Measurements from ENCODE around the gene COL23A1.

COL23A1 gene

GRCh38 chr5:178273041-178273440 is 317.2 kb downstream of the COL23A1 start:
- no peak overlapping the region for H3K4me3 ChIP-seq
- no peak for TF ChIP-seq CTCF (IDR thresholded peaks at IDR 0.05)
- peaks cover 0 to 51% of the 10 kb centered on the region in 2 donors for H3K27me3 ChIP-seq
- no peak overlapping the region for H3K27ac ChIP-seq
- DNase-seq = no peak
- H3K36me3 ChIP-seq = no peaks in the 10 kb centered on the region
- intact Hi-C loops (cut with DNase I; ENCODE audit: low total_unique reads) = loop anchor here (10.0 kb wide), 1 partner anchor 312 kb away; no protein-coding TSS in a partner anchor
- peaks cover 0 to 10% (median 0%) of the 10 kb centered on the region in 3 donors for H3K9me3 ChIP-seq
- H3K4me1 ChIP-seq = no peaks in the 10 kb centered on the region

GRCh38 chr5:178272591-178272990 is 317.6 kb downstream of the COL23A1 start:
- Histone ChIP-seq H3K27ac (no peak overlapping the region), H3K9me3 (peaks cover 0 to 10% (median 0%) of the 10 kb centered on the region in 3 donors), H3K36me3 (no peaks in the 10 kb centered on the region), H3K4me3 (no peak overlapping the region), H3K4me1 (no peaks in the 10 kb centered on the region), H3K27me3 (peaks cover 0 to 47% of the 10 kb centered on the region in 2 donors)
- DNase-seq = no peak
- no peak for TF ChIP-seq CTCF (IDR thresholded peaks at IDR 0.05)
- intact Hi-C loops (cut with DNase I; ENCODE audit: low total_unique reads) = loop anchor here (10.0 kb wide), 1 partner anchor 312 kb away; no protein-coding TSS in a partner anchor

GRCh38 chr5:178271726-178272479 is 318.3 kb downstream of the COL23A1 start:
- no peak for TF ChIP-seq CTCF (IDR thresholded peaks at IDR 0.05)
- Histone ChIP-seq H3K27me3 (peaks cover 0 to 45% of the 10 kb centered on the region in 2 donors), H3K36me3 (no peaks in the 10 kb centered on the region), H3K4me3 (no peak overlapping the region), H3K9me3 (peaks cover 0 to 10% (median 0%) of the 10 kb centered on the region in 3 donors), H3K4me1 (no peaks in the 10 kb centered on the region), H3K27ac (no peak overlapping the region)
- intact Hi-C loops (cut with DNase I; ENCODE audit: low total_unique reads) = loop anchor here (10.0 kb wide), 1 partner anchor 313 kb away; no protein-coding TSS in a partner anchor
- no peak for DNase-seq

GRCh38 chr5:178271231-178271630 is 319.0 kb downstream of the COL23A1 start:
- intact Hi-C loops (cut with DNase I; ENCODE audit: low total_unique reads) = loop anchor here (10.0 kb wide), 1 partner anchor 314 kb away; no protein-coding TSS in a partner anchor
- no peak for DNase-seq
- peaks cover 0 to 38% of the 10 kb centered on the region in 2 donors for H3K27me3 ChIP-seq
- no peak overlapping the region for H3K27ac ChIP-seq
- peaks cover 0 to 6% (median 0%) of the 10 kb centered on the region in 3 donors for H3K9me3 ChIP-seq
- no peaks in the 10 kb centered on the region for H3K4me1 ChIP-seq
- H3K4me3 ChIP-seq = no peak overlapping the region
- no peaks in the 10 kb centered on the region for H3K36me3 ChIP-seq
- no peak for TF ChIP-seq CTCF (IDR thresholded peaks at IDR 0.05)

GRCh38 chr5:178269499-178269898 is 320.7 kb downstream of the COL23A1 start:
- Histone ChIP-seq H3K27me3 (peaks cover 0 to 23% of the 10 kb centered on the region in 2 donors), H3K4me1 (no peaks in the 10 kb centered on the region), H3K27ac (no peak overlapping the region), H3K9me3 (no peaks in the 10 kb centered on the region), H3K4me3 (no peak overlapping the region), H3K36me3 (no peaks in the 10 kb centered on the region)
- intact Hi-C loops (cut with DNase I; ENCODE audit: low total_unique reads) = no loop called here
- DNase-seq = no peak
- no peak for TF ChIP-seq CTCF (IDR thresholded peaks at IDR 0.05)

All from tibial artery (tissue), 4 donors.